CD4-positive, alpha-beta T cell (primary cell): ENCODE data around the gene FBXL14. TPM values are rescaled to one million over a fixed set of nuclear protein-coding genes. Genes with fewer than 3 reads are reported as not detected.

Experiments used
- ATAC-seq: fragments of 200-7000 bp; cut with Tn5 transposase; one replicate; pipeline ENCODE4 v1.10.0; 2022; ENCODE audit warnings: mild to moderate bottlenecking; ENCODE audit not compliant: poor library complexity
- CTCF ChIA-PET: fragments of 350-600 bp; sonication (Branson Sonifier 250); formaldehyde crosslinking; loops from one replicate; lab custom pipeline; 2021; ENCODE audit warnings: antibody characterized with exemption, inconsistent platforms; lab: Charles Lee
- POLR2A ChIA-PET: fragments of 350-600 bp; sonication (Branson Sonifier 250); formaldehyde crosslinking; loops from one replicate; lab custom pipeline; 2021; ENCODE audit warnings: antibody characterized with exemption, inconsistent platforms; lab: Charles Lee
- DNase-seq, 14 experiments: peaks; one replicate each; pipeline ENCODE4 v3.0.0-alpha.2; 2013 to 2020; ENCODE audit warnings: mixed read lengths in 2 of 14
- H3K27ac ChIP-seq, 2 donors: one replicate each; pipeline versions ENCODE4 v1.5.1 to v1.7.0; 2013; ENCODE audit warnings: low read length in 2 of 2, low read depth in 1 of 2, mild to moderate bottlenecking in 1 of 2
- H3K27me3 ChIP-seq, 2 experiments: 1 replicate in 1 of 2; 2 replicates in 1 of 2; pipeline versions ENCODE4 v1.6.1 to v1.7.0; 2013; ENCODE audit warnings: low read length in 2 of 2, control low read depth in 1 of 2, mild to moderate bottlenecking in 1 of 2, moderate library complexity in 1 of 2; ENCODE audit not compliant: insufficient read depth in 2 of 2, control insufficient read depth in 1 of 2
- H3K36me3 ChIP-seq: one replicate; pipeline ENCODE4 v1.6.1; 2013; ENCODE audit warnings: low read length, control low read depth; ENCODE audit not compliant: insufficient read depth
- H3K4me1 ChIP-seq: one replicate; pipeline ENCODE4 v1.6.1; 2013; ENCODE audit warnings: low read length, control low read depth; ENCODE audit not compliant: insufficient read depth
- H3K4me3 ChIP-seq: one replicate; pipeline ENCODE4 v1.5.1; 2013; ENCODE audit warnings: mild to moderate bottlenecking, low read length, moderate library complexity
- H3K9me3 ChIP-seq, 2 experiments: 1 replicate in 1 of 2; 2 replicates in 1 of 2; pipeline versions ENCODE4 v1.6.1 to v1.7.0; 2013; ENCODE audit warnings: low read length in 2 of 2, mild to moderate bottlenecking in 2 of 2, control low read depth in 1 of 2, moderate library complexity in 1 of 2; ENCODE audit not compliant: control insufficient read depth in 1 of 2, insufficient read depth in 1 of 2
- H3K27ac Mint-ChIP-seq: one replicate; pipeline ENCODE4 v1.8.0; 2020; ENCODE audit warnings: mixed read lengths
- H3K27me3 Mint-ChIP-seq: one replicate; pipeline ENCODE4 v1.8.0; 2021; ENCODE audit warnings: mixed read lengths
- H3K36me3 Mint-ChIP-seq: one replicate; pipeline ENCODE4 v1.8.0; 2021; ENCODE audit warnings: low read depth, mixed read lengths
- H3K4me1 Mint-ChIP-seq: one replicate; pipeline ENCODE4 v1.8.0; 2021; ENCODE audit warnings: low read depth, mixed read lengths
- H3K4me3 Mint-ChIP-seq: one replicate; pipeline ENCODE4 v1.8.0; 2020; ENCODE audit warnings: mild to moderate bottlenecking, mixed read lengths
- H3K9me3 Mint-ChIP-seq: one replicate; pipeline ENCODE4 v1.8.0; 2020; ENCODE audit warnings: mixed read lengths
- intact Hi-C, 2 experiments: fragments of 100-400 bp; cut with DNase I in 1 of 2; cut with micrococcal nuclease in 1 of 2; formaldehyde crosslinking; loops; one replicate each; pipeline versions ENCODE4 v1.15.1 to v1.9.0; 2023 to 2025; cut with DNase I, micrococcal nuclease
- total RNA-seq, 174 experiments: library from RNA in 2 of 174; stranded (reverse) in 2 of 174; gene quantifications; one replicate each; pipeline ENCODE4 v1.2.3 and lab custom pipeline; 2021 to 2026
- TF ChIP-seq, protein P1 (sequence below): fragments of 200-600 bp; IDR thresholded peaks from one replicate; pipeline ENCODE4 v1.8.0; 2022; ENCODE audit warnings: antibody characterized with exemption, mild to moderate bottlenecking

The FBXL14 gene
- total RNA-seq, 2 experiments from 2014 or later = 32.3 to 33.6 TPM

DNA sequence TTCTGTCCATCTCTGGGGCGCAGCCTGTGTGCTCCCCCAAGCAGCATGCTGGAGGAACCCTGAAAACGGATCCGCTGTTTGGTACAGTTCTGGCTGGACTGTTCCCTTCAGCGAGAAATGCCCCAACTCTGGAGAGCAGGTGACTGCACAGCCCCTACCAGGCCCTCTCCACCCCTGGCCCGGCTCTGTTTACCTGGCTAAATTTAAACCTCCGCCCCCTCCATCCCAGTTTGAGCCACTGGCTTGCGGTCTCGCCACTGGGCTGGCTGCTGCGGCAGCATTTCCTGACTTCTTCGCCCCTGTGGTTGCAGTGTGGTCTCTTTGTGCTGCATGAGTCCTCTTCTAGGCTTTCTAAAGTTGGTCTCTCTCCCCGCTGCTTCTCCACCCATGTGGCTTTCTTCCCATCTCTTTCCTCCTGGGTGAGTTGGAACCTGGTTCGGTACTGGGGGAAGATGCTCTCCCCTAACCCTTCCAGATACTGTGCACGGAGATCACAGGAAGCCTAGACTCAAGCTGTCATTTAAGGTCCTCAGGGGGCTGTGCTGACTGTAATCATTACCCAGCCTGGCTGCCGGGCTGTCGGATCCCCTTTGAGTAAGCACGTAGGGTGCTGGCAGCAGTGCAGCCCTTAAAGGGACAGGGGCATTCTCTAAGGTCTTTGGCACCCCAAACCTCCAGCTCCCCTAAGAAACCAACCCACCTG, 60.6 kb downstream of the FBXL14 start:
- ATAC-seq (peak; percentile 50), DNase-seq (peak in 7 of 14 experiments; percentile 5 to 61 (median 43))
- Mint-ChIP-seq H3K9me3 (no peaks in the 10 kb centered on the region), H3K4me1 (peaks cover 28% of the 10 kb centered on the region), H3K27me3 (peaks cover 71% of the 10 kb centered on the region), H3K27ac (no peak overlapping the region), H3K4me3 (peak overlapping the region; percentile 78), H3K36me3 (no peaks in the 10 kb centered on the region)
- Histone ChIP-seq H3K27ac (no peak overlapping the region), H3K36me3 (no peaks in the 10 kb centered on the region), H3K4me3 (peak overlapping the region; percentile 33), H3K4me1 (peaks cover 46% of the 10 kb centered on the region), H3K27me3 (peaks cover 57 to 87% of the 10 kb centered on the region in 2 experiments), H3K9me3 (peaks cover 0 to 11% of the 10 kb centered on the region in 2 experiments)
- intact Hi-C loops = no loop called here
- TF ChIP-seq, protein P1, sequence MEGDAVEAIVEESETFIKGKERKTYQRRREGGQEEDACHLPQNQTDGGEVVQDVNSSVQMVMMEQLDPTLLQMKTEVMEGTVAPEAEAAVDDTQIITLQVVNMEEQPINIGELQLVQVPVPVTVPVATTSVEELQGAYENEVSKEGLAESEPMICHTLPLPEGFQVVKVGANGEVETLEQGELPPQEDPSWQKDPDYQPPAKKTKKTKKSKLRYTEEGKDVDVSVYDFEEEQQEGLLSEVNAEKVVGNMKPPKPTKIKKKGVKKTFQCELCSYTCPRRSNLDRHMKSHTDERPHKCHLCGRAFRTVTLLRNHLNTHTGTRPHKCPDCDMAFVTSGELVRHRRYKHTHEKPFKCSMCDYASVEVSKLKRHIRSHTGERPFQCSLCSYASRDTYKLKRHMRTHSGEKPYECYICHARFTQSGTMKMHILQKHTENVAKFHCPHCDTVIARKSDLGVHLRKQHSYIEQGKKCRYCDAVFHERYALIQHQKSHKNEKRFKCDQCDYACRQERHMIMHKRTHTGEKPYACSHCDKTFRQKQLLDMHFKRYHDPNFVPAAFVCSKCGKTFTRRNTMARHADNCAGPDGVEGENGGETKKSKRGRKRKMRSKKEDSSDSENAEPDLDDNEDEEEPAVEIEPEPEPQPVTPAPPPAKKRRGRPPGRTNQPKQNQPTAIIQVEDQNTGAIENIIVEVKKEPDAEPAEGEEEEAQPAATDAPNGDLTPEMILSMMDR = no peak
- ChIA-PET CTCF (interaction anchor here (0.7 to 1.3 kb wide), 2 partner anchors 9 to 56 kb away, joined by 3 to 4 read pairs; no protein-coding TSS in a partner anchor), POLR2A (no interaction called here)

DNA sequence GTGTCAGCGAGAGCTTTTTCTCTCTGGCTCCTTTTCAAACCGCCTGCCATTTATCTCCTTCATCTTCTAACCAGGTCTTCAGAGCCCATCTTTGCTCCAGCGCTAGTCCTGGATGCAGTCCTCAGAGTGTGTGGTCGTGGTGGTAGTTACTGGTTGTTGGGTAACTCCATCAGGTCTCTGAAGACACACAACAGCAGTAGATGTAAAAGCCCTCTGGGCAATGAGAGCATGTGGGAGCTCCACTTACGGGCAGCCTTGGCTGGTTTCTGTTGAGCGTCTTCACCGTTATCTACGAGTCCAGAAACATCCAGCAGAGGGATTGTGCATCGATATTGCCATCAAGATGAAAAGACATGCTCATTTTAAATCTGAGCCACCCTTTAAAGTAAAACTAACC, 61.2 kb downstream of the FBXL14 start:
- Histone ChIP-seq H3K9me3 (peaks cover 0 to 11% of the 10 kb centered on the region in 2 experiments), H3K27me3 (peaks cover 57 to 88% of the 10 kb centered on the region in 2 experiments), H3K4me3 (peak overlapping the region; percentile 33), H3K4me1 (peaks cover 46% of the 10 kb centered on the region), H3K36me3 (no peaks in the 10 kb centered on the region), H3K27ac (no peak overlapping the region)
- ChIA-PET CTCF (interaction anchor here (0.6 kb wide), 1 partner anchor 50 kb away, joined by 3 read pairs; no protein-coding TSS in a partner anchor), POLR2A (no interaction called here)
- TF ChIP-seq, protein P1 = no peak
- intact Hi-C loops = no loop called here
- H3K36me3 Mint-ChIP-seq = no peaks in the 10 kb centered on the region
- H3K4me1 Mint-ChIP-seq = peaks cover 28% of the 10 kb centered on the region
- DNase-seq (peak in 5 of 14 experiments; percentile 17 to 64 (median 27)), ATAC-seq (peak; percentile 22)
- peak overlapping the region; percentile 78 for H3K4me3 Mint-ChIP-seq
- no peaks in the 10 kb centered on the region for H3K9me3 Mint-ChIP-seq
- H3K27ac Mint-ChIP-seq = no peak overlapping the region
- peaks cover 73% of the 10 kb centered on the region for H3K27me3 Mint-ChIP-seq

DNA sequence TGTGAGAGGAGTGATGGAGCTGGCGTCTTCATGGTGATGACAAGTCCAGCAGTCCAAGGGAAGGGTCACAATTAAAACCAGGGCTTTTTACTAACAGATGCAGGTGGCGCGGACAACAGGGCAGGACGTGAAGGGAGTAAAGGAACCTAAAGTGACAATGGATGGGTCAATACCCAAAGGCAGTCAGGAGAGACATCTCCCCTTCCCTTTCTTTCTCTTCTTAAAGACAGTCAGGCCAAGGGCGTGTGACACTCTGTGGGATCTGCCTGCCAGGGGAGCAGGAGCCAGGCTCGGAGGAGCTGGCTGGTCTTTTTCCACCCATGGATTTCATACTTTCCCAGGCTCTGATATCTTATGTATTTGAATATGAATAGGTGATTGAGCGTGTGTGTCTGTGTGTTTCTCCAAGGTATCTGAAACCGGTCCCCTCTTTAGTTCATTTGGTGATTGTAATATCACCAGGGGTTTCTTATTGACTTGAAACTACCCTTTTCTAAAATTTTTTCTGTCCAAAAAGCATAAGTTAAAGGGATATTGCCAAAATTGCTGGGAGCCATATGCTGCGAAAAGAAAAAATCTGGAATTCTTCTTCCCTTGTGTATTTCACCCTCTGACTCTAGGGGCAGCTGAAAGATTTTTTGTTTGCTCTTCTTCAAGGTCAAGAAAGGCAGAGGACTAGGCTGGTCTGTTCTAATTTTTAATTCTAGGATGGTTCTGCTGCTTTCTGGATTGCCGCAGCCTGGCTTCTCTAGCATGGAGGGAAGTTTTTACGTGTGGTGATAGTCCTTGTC, 61.8 kb downstream of the FBXL14 start:
- intact Hi-C loops = no loop called here
- H3K4me1 ChIP-seq = peaks cover 46% of the 10 kb centered on the region
- H3K27me3 ChIP-seq = peaks cover 54 to 88% of the 10 kb centered on the region in 2 experiments
- TF ChIP-seq, protein P1 = no peak
- H3K27ac ChIP-seq = no peak overlapping the region
- ATAC-seq (no peak), DNase-seq (no peak)
- Mint-ChIP-seq H3K27ac (no peak overlapping the region), H3K27me3 (peaks cover 74% of the 10 kb centered on the region), H3K9me3 (no peaks in the 10 kb centered on the region), H3K4me1 (peaks cover 28% of the 10 kb centered on the region), H3K36me3 (no peaks in the 10 kb centered on the region), H3K4me3 (peak overlapping the region; percentile 78)
- ChIA-PET CTCF (interaction anchor here (0.6 to 1.2 kb wide), 2 partner anchors 51 kb away, joined by 3 read pairs; no protein-coding TSS in a partner anchor), POLR2A (interaction anchor here (0.6 kb wide), 1 partner anchor 1109 kb away, joined by 3 read pairs; no protein-coding TSS in a partner anchor)
- peaks cover 0 to 11% of the 10 kb centered on the region in 2 experiments for H3K9me3 ChIP-seq
- H3K4me3 ChIP-seq = peak overlapping the region; percentile 33
- no peaks in the 10 kb centered on the region for H3K36me3 ChIP-seq
